Activated CD8-positive, alpha-beta memory T cell treated with anti-CD3 and anti-CD28 coated beads for 36 hours (primary cell): ENCODE results near the gene CCR5AS.
"Not testable (repeated sequence)": the region's sequence is repeated elsewhere in the genome, so short reads cannot be mapped to it uniquely, and the experiment has no call there.

ENCODE experiments used
- CTCF ChIA-PET: fragments of 350-600 bp; sonication (Branson Sonifier 250); formaldehyde crosslinking; loops from one replicate; lab custom pipeline; 2021; ENCODE audit warnings: antibody characterized with exemption; lab: Charles Lee
- POLR2A ChIA-PET: fragments of 350-600 bp; sonication (Branson Sonifier 250); formaldehyde crosslinking; loops from one replicate; lab custom pipeline; 2021; ENCODE audit warnings: antibody characterized with exemption; lab: Charles Lee

The CCR5AS gene

DNA sequence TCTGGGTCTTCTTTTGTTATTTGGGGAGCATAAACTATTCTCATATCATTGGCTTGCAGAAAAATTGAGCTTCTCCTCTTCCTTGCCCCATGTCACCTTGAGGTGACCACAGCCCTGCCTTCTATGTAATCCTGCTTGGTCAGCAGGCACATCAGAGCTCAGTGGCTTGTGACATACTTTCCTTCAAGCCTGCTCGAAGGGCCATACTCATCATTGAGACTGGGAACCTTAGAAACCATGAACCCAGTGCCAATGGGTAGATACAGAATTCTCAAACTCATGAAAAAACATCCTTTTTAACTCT lies 56.7 kb downstream of the CCR5AS start:
- CTCF ChIA-PET, result no interaction called here
- POLR2A ChIA-PET, result no interaction called here

DNA sequence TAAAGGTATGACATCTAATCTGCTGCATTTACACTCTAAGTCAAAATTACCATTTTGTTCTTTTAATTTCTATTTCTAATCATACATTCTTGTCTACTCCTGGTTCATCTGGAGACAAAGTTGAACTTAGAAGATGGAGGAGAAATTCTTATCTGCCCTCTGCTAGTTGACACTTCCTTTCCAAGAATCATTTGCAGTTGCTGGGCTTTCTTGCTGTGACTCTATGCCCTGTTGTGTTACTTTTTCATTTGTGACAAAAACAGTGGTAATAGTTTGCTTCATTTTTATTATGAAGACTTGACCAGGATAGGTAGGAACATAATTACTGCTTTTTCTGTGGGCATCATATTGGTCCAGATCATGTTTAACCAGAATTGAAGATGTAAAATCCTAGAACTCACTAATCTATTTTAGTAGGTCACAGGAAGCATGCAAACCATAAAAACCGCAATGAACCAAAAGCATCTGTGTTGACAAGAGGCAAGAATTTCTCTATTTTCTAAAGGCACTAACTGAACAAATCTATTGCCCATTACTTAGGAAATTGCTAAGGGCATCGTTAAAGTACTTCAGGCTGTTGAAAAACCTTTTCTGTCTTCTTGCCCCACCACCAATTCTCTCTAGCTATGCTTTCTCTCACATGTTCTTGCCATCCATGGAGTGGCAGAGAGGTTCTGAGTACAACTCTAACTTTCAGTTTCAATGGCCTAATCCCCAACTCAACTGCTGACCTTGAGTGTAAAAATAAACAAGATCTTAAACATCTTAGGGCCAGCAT lies 57.2 kb downstream of the CCR5AS start:
- POLR2A ChIA-PET, result interaction anchor here (0.5 kb wide), 1 partner anchor 51 kb away, joined by 4 read pairs; no protein-coding TSS in a partner anchor
- CTCF ChIA-PET, result no interaction called here

DNA sequence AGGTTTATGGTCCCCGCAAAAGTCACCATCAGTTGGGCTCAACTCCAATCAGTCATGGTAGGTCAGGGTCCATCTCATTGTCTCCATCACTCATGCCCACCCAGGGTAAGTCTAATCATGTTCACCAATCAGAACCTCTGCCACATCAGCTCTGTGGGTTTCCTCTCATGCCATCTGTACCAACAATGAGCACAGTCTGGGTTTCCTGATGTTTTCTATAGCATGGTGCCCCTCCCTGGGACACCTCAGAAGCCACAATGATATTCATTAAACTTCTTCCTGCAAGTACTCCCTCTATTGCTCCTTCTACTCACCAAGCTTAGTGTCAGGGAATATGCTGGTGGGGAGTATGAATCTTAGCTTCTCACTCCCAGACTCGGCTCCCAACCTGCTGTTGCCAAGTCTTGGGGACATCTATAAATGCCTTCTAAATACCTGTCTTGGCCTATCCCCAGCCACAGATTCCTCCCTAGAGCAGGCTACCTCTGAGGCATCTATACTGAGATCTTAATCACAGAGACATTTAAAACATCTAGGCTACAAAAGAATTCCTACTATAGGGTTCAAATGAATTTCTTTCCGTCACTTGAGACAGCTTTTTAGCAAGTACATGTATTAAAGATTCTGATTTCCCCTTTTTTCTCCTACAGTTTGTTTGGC lies 57.9 kb downstream of the CCR5AS start:
- POLR2A ChIA-PET, result interaction anchor here (0.5 to 0.6 kb wide), 2 partner anchors 49 to 50 kb away, joined by 4 to 9 read pairs; no protein-coding TSS in a partner anchor
- CTCF ChIA-PET, result no interaction called here

- POLR2A ChIA-PET, result no interaction called here
- CTCF ChIA-PET, result no interaction called here
Observed at GRCh38 chr3:46344476-46344875, 62.4 kb downstream of the CCR5AS start.

- ChIA-PET POLR2A (no interaction called here), CTCF (no interaction called here)
Observed at GRCh38 chr3:46338840-46339239, 68.0 kb downstream of the CCR5AS start.

- ChIA-PET POLR2A (no interaction called here), CTCF (interaction anchor here (1.2 kb wide), 1 partner anchor 16 kb away, joined by 3 read pairs; the partner anchor contains the start of gene CCR2)
Observed at GRCh38 chr3:46337911-46338310, 69.0 kb downstream of the CCR5AS start.

- CTCF ChIA-PET, result interaction anchor here (1.5 to 2.8 kb wide), 2 partner anchors 34 to 37 kb away, joined by 3 to 9 read pairs; no protein-coding TSS in a partner anchor
- POLR2A ChIA-PET, result no interaction called here
Observed at GRCh38 chr3:46335541-46335940, 71.3 kb downstream of the CCR5AS start.

- CTCF ChIA-PET, result interaction anchor here (0.9 to 2.8 kb wide), 3 partner anchors 34 to 38 kb away, joined by 3 to 9 read pairs (median 3); no protein-coding TSS in a partner anchor
- POLR2A ChIA-PET, result no interaction called here
Observed at GRCh38 chr3:46334741-46335478, 72.0 kb downstream of the CCR5AS start.

DNA sequence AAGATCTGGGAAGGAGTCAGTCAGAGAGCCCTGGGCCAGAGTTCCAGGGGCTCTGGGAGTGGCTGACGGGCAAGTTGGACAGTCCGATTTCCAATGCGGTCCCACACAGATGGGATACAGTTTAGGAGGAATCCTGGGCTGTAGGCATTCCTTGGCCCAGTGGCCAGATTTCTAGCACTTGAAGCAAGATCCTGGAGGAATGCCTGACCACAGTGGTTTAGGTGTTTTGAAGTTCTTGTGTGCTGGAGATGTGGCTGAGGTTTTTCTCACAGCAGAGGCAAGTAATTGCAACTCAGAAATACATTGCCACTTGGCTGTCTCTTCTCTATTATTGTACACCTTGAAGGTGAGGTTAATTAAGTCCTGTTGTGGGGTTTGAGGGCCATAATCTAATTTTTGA lies 76.2 kb downstream of the CCR5AS start:
- CTCF ChIA-PET, POLR2A ChIA-PET: not testable (repeated sequence)

DNA sequence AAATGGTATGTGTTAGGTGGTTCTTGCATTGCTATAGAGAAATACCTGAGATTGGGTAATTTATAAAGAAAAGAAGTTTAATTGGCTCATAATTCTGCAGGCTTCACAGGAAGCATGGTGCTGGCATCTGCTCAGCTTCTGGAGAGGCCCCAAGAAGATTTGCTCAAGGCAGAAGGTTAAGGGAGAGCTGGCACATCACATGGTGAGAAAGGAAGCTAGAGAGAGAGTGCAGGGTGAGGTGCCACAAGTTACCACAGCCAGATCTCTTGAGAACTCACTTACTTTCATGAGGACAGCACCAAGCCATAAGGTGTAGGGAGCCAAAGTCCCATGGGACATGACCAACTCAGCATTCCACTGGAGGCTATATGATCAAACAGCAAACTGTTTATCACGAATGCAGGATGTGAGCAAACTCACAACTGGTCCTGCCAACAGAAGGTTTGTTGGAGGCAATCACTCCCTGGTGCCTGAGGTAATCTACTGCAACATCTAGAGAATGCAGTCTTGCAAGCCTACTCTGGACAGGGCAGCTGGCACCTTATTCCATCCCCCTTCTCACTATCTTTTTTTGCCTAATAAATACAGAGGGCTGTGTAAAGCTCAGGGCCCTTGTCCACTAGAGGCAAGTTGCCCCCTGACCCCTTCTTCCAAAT lies 81.1 kb downstream of the CCR5AS start:
- CTCF ChIA-PET, result no interaction called here
- POLR2A ChIA-PET, result no interaction called here

- POLR2A ChIA-PET, result no interaction called here
- CTCF ChIA-PET, result no interaction called here
Observed at GRCh38 chr3:46324036-46324435, 82.8 kb downstream of the CCR5AS start.

GRCh38 chr3:46321461-46322104 lies 85.3 kb downstream of the CCR5AS start:
- ChIA-PET CTCF (no interaction called here), POLR2A (no interaction called here)

GRCh38 chr3:46318207-46318927 lies 88.5 kb downstream of the CCR5AS start:
- POLR2A ChIA-PET, result no interaction called here
- CTCF ChIA-PET, result interaction anchor here (0.6 kb wide), 1 partner anchor 176 kb away, joined by 4 read pairs; no protein-coding TSS in a partner anchor

GRCh38 chr3:46316206-46316605 lies 90.7 kb downstream of the CCR5AS start:
- POLR2A ChIA-PET, result no interaction called here
- CTCF ChIA-PET, result no interaction called here

- CTCF ChIA-PET, result interaction anchor here (0.5 to 1.2 kb wide), 2 partner anchors 15 to 328 kb away, joined by 3 to 5 read pairs; no protein-coding TSS in a partner anchor
- POLR2A ChIA-PET, result no interaction called here
Observed at GRCh38 chr3:46314517-46314916, 92.3 kb downstream of the CCR5AS start.
